T-helper 22 cell (primary cell): ENCODE measurements around the gene CHST14.

Experiments used
- DNase-seq: peaks from one replicate; pipeline ENCODE4 v3.0.0-alpha.2; 2020; ENCODE audit warnings: low read depth

The CHST14 gene

DNA sequence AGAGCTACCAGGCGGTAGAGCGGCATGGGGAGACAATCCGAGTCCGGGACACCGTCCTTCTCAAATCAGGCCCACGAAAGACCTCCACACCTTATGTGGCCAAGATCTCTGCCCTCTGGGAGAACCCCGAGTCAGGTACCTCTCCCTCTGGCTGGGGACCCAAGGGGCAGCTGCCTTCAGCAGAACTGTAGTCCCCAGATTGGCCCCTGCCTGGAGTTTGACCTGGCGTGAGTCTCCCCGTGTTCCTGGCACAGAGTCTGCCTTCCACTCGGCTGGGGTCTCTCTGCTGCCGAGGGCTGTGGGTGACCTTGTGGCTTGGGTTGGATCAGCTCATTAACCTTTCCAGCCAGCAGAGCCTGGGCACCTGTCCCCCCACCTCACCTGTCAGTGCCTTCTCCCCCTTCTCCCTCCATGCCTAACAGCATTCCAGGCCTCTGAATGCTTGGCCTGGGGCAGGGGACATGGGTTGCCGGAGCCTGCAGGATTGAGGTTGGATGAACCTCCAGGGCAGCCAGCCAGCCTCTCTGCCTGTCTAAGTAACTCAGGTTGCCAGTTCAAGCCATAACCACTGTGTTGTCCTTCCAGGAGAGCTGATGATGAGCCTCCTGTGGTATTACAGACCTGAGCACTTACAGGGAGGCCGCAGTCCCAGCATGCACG, 6.8 kb upstream of the CHST14 start:
- no peak for DNase-seq

DNA sequence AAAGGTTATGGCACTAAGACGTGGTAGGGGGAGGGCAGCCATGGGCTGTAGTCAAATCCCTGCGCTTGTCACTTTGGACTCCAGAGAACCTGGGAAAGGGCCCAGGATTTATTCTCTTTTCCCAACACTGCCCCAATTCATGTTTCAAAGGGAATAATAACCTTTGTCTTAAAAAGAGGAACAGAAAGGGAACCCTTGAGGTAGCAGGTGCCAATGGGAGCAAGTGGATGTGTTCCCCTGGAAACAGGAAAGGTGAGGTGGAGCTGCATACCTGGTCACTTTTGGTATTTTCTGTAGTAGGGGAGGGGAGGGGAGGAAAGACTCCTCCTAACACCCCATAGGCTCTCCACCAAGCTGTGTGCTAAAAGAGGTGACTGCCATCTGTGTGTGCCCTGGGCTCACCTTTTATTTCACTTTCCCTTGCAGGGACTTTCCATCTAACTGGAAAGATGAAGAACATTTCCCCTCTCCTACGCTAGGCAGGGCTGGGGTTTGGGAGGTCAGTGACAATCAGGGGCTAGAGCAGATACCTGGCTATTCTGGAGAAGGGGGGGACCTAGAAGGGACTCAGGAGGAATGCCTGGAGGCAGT, 6.1 kb upstream of the CHST14 start:
- DNase-seq = no peak

DNA sequence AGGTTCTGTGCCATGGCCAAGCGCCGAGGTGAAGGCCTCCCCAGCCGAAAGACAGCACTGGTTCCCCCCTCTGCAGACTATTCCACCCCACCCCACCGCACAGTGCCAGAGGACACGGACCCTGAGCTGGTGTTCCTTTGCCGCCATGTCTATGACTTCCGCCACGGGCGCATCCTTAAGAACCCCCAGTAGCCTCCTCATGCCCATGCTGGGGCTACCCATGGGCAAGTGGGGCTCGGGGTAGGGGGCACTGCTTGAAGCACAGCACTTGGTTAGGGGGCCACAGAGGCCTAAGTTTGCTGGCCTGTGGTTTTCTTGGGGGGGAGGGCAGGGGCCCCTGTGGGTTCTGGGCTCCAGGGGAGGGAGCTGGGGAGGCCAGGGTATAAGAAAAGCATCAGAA, 4.8 kb upstream of the CHST14 start:
- no peak for DNase-seq

DNA sequence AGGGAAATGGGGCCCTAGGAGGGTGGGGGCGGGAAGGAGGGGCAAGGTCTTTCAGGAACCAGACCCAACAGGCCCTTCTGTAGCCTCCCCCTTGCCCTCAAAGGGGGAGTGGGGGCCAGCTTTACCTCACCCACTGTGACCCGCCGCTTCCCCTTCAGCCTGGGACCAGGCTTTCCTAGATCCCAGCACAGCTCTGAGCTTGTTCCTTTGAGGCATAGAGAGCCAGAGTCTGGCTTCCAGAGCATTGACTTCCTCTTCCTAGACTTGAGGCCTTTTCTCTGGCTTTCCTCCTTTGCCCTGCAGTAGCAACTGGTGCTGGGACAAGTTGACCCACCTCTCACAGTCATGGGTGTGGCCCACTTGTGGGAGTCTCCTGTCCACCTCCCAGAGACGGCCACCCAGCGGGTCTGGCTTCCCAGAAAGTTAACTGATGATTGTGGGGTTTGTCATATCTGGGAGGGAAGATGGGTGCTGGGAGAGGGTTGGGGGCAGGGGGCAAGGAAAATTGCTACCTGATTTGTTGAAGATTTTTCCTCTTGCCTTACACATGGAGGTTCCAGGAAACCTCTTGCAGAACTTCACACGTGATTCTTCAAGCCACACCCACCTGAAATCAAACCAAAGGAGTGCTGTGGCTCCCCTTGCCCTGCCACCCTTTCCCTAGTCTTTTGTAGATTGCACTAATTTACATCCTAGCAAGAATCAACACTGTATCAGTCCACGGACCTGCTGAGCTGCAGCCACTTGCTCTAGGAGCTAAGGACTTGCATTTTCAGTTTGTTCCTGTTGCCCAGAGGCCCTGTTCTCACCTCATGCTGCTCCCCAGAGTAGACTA, 4.1 kb upstream of the CHST14 start:
- no peak for DNase-seq

DNA sequence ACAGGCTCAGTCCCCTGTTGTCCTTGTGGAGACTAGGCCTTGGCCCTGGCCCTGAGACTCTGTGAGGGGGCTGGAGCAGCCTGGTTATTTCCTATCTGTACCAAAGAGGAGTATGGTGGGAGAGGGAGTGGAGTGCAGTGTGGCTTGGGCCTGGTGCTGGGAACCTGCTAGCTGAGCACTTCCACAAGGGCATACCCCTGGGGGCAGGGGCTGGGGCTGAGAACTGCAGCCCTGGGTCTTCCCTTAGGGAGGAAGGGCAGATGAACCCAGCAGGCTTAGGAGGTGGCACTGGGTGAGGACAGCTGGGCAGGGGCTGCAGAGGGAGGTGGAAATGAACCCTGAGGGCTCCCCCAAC, 3.5 kb upstream of the CHST14 start:
- no peak for DNase-seq

DNA sequence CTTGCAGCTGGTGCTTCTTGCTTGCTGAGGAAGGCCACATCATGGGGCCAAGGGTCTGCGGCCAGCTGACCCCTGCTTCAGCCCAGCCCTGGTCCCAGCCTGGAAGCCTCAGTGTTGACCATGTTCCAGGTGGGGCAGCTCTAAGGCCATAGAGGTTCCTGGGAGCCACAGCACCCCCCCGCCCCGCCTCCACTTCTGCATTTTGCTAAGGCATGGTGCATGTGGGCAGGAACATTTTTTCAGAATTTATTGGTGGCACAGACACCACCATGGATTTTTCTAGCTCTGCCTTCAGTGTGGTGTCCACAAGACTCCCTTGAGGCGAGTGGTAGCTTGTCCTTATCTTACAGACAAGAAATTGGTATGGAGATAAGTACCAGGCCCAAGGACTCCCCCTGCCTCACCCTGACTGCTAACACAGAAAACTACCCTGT, 1.9 kb upstream of the CHST14 start:
- no peak for DNase-seq

DNA sequence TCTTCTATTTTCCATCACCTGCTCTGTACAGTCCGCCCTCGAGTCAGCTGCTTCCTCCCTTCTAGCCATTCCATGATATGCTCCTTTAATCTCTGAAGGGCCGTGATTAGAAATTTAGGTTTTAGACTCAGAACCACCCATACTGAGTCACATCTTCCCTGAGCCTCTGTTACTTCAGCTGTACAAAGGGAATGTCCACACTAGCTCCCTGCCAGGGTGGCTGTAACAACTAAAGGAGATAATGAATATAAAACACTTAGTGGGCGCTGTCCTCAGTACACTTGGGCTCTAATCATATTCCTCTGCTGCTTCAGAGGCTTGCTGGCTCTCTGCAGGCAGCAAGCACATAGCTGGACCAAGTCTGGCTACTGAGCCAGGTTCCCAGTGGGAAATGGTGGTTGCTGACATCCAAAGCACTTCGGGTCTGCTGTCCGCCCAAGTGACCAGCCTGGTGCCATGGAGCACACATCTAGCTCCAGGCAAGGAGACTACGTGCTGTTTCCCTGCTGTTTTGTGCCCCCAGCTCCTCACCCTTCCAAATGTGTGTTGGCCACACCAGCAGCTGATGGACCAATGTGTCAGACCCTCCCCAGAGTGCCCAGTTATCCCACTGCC, 901 bp upstream of the CHST14 start:
- no peak for DNase-seq

DNA sequence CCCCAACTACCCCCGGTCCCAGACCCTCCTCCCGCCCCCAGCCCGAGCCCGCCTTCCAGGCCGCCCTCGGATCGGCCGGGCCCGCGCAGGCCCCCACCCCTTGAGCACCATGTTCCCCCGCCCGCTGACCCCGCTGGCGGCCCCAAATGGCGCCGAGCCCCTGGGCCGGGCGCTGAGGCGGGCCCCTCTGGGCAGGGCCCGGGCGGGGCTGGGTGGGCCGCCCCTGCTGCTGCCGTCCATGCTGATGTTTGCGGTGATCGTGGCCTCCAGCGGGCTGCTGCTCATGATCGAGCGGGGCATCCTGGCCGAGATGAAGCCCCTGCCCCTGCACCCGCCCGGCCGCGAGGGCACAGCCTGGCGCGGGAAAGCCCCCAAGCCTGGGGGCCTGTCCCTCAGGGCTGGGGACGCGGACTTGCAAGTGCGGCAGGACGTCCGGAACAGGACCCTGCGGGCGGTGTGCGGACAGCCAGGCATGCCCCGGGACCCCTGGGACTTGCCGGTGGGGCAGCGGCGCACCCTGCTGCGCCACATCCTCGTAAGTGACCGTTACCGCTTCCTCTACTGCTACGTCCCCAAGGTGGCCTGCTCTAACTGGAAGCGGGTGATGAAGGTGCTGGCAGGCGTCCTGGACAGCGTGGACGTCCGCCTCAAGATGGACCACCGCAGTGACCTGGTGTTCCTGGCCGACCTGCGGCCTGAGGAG, 472 bp downstream of the CHST14 start:
- DNase-seq = no peak

DNA sequence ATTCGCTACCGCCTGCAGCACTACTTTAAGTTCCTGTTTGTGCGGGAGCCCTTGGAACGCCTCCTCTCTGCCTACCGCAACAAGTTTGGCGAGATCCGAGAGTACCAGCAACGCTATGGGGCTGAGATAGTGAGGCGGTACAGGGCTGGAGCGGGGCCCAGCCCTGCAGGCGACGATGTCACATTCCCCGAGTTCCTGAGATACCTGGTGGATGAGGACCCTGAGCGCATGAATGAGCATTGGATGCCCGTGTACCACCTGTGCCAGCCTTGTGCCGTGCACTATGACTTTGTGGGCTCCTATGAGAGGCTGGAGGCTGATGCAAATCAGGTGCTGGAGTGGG, 995 bp downstream of the CHST14 start:
- DNase-seq = no peak

DNA sequence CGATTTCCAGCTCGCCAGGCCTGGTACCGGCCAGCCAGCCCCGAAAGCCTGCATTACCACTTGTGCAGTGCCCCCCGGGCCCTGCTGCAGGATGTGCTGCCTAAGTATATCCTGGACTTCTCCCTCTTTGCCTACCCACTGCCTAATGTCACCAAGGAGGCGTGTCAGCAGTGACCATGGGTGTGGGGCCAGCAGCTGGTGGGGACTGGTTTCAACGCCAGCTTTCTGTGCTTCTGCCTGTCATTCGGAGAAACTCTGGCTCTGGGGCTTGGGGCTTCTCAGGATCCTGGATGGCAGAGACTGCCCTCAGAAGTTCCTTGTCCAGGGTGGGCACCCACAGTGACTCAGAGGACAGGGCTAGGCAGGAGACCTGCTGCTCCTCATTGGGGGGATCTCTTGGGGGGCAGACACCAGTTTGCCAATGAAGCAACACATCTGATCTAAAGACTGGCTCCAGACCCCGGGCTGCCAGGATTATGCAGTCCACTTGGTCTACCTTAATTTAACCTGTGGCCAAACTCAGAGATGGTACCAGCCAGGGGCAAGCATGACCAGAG, 1.5 kb downstream of the CHST14 start:
- no peak for DNase-seq

DNA sequence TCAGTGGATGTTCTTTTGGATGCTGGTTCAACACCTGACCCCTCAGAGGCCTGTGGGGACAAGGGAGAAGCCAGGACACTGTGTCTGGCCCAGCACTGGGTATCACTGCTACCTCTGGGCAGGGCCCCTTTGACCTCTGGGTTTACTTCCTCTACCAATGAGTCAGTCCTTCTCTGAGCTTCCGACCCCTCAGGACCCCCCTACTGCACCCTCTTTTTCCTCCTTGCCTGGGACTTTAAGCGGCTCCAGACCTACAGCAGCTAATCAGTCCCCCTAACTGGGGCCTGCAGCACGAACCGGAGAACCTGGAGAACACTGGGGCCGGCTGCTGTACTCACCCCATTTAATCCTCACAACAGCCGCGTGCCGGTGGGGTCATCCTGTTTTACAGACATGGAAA, 3.8 kb downstream of the CHST14 start:
- DNase-seq = no peak

DNA sequence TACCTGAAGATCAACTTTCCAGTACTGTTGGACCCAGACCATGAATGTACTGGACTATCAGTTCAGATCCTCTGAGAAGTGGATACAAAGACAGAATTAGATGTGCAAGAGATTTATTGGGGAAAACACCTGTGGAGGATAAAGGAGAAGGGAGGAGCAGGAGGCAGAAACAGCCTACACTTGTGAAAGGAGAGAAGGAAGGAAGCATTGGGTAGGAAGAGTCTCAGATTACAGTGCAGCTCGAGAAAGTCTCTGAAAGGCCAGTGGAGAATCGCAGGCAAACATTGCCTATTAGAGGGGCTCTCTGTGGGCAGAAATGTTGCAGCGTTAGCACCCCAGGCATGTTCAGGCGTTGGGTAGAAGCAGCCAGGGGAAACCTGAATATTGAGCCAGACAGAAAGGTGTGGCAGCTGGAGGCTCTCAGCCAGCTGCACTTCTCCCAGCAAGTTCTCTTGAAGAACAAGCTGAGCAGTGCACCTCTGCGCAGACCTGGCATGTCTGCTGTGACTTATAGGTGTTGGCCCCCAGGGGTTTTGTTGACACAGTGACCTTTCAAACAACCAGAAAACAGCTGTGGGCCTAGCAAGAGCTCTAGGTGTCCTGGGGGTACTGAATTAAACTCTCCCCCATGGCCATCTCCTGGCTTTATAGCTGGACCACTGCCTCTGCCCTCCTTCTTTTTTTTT, 7.0 kb downstream of the CHST14 start:
- DNase-seq = no peak

DNA sequence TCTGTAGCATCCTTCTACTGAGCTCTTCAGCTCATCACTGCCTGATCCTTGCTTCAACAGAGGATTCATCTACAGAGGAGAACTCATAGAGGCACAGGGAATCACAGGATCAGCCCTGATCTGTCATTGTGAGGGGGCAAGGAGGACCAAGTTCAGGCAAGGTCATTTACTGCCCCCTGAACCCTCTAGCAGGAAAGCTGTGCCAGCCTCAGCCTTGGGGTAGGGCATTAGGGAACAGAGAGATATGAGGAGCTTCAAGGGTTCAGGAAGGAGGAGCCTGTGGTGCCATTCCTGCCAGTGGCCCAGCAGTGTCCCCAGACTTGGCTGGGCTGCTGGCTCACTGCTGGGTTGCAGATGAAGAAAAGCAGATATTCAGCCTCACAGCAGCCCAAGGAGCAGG, 8.2 kb downstream of the CHST14 start:
- DNase-seq = no peak

DNA sequence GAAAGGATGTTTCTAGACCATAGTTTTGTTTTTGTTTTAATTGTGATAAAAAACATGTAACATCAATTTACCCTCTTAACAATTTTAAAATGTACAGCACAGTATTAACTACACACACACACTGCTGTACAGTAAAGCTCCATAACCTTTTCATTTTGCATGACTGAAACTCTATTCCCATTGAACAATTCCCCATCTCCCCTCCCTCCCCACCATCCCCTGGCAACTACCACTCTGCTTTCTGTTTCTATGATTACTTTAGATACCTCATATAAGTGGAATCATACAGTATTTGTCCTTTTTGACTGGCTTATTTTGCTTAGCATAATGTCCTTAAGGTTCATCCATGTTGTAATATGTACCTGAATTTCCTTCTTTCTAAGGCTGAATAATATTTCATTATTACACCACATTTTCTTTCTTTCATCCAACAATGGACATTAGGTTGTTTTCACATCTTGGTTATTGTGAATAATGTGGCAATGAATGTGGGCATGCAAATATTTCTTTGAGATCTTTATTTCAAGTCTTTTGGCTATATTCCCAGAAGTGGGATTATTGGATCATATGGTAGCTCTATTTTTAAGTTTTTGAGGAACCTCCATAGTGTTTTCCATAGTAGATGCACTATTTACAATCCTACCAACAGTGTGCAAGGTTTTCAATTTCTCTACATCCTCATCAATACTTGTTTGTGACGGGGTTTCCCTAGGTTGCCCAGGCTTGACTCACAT, 10.7 kb downstream of the CHST14 start:
- DNase-seq = no peak

DNA sequence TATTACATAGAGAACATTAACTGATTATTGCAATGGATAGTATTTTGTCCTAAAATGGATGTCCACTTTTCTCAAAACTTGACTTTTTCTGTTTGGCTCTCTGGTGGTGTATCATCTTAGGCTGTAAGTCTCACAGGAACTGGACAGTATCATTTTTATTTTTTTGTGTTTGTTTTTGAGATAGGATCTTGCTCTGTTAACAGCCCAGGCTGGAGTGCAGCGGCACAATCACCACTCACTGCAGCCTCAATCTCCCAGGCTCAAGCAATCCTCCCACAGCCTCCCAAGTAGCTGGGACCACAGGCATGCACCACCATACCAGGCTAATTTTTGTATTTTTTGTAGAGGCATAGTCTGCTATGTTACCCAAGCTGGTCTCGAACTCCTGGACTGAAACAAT, 13.1 kb downstream of the CHST14 start:
- DNase-seq = no peak

DNA sequence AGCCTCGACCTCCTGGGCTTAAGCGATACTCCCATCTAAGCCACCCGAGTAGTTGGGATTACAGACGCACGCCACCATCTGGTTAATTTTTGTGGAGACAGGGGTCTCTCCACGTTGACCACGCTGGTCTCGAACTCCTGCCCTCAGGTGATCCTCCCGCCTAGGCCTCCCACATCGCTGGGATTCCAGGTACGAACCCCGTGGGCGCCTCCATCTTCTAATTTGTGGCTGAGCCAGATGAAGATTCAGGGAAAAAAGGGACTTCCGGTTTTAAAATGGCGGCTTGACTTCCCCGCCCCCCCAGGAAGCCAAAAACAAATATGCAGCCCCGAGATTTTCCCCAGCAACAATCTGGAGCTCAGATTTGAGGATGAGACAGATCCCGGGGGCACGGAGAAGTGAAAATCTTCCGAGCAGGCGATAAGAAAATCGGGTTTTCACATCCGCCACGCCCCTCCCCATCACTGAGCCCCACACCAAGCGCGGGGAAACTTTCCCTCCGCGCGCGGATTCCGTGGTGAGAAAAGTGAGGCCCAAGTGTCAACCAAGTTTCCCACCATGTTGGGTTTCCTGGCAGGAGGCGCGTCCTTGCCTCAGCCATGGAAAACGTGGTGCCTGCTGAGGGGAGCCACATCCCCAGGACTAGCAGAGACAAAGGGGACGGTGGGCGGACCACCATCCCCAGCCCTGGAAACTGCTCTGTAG, 15.4 kb downstream of the CHST14 start:
- no peak for DNase-seq

DNA sequence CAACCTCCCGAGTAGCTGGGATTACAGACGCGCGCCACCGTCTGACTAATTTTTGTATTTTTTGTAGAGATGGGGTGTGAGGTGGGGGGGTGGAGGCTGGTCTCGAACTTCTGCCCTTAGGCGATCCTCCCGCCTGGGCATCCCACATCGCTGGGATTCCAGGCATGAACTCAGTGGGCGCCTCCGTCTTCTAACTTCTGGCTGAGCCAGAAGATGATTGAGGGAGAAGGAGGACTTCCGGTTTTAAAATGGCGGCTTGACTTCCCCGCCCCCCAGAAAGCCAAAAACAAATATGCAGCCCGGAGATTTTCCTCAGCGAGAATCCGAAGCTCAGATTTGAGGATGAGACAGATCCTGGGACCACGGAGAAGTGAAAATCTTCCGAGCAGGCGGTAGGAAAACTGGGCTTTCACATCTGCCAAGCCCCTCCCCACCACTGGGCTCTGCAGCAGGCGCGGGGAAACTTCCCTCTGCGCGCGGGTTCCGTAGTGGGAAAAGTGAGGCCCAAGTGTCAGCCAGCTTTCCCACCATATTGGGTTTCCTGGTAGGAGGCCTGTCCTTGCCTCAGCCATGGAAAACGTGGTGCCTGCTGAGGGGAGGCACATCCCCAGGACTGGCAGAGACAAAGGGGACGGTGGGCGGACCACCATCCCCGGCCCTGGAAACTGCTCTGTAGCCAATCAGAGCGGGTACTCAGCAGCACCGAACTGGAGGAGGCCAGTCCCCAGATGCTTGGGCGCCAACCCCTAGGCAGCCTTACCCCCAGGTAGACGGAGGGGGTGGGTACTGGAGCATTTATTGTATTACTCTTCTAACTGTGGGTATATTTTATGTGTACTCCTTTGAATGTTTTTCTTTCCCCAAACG, 17.3 kb downstream of the CHST14 start:
- no peak for DNase-seq

DNA sequence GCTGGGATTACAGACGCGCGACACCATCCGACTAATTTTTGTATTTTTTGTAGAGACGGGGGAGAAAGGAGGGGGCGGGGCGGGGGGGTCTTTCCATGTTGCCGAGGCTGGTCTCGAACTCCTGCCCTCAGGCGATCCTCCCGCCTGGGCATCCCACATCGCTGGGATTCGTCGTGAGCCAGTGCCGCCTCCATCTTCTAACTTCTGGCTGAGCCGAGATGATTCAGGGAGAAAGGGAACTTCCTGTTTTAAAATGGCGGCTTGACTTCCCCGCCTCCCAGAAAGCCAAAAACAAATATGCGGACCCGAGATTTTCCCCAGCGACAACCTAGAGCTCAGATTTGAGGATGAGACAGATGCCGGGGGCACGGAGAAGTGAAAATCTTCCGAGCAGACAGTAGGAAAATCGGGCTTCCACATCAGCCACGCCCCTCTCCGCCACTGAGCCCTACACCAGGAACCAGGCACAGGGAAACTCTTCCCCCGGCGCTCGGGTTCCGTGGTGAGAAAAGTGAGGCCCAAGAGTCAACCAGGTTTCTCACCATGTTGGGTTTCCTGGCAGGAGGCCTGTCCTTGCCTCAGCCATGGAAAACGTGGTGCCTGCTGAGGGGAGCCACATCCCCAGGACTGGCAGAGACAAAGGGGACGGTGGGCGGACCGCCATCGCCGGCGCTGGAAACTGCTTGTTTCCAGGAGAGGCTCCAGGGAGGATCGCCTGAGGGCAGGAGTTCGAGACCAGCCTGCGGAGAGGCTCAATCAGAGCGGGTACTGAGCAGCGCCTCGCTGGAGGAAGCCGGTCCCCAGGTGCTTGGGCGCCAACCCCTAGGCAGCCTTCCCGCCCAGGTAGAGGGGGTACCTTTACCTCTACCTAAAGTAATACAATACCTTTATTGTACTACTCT, 18.7 kb downstream of the CHST14 start:
- DNase-seq = no peak
